HepG2 (cell line): ENCODE data around the gene EREG. TPM values are rescaled to one million over a fixed set of nuclear protein-coding genes. Genes with fewer than 3 reads are reported as not detected.

Source experiments
- ATAC-seq: fragments of 200-7000 bp; cut with Tn5 transposase; 3 replicates; pipeline ENCODE4 v1.9.1; 2020; ENCODE audit warnings: mild to moderate bottlenecking, moderate library complexity
- BruUV-seq: library from RNA; stranded (reverse); fragments of 400-500 nt; replicated peaks from 2 replicates; lab custom pipeline; 2021; lab: Mats Ljungman, UMichigan
- CTCF ChIA-PET: fragments of 300-600 bp; formaldehyde crosslinking; extraction: SDS; loops from one replicate; lab custom pipeline; 2021; ENCODE audit warnings: low total read pairs, inconsistent platforms, low intra/inter-chr PET ratio; lab: Yijun Ruan, JAX
- POLR2A ChIA-PET: fragments of 350-600 bp; sonication (Branson Sonifier 250); formaldehyde crosslinking; loops from one replicate; lab custom pipeline; 2020; ENCODE audit warnings: antibody characterized with exemption, inconsistent platforms; lab: Yijun Ruan, JAX
- DNase-seq: peaks from one replicate; pipeline ENCODE4 v3.0.0-alpha.2; 2015; ENCODE audit warnings: low spot score
- FAIRE-seq: peaks from 3 replicates; lab custom pipeline; 2011; peaks lifted over from hg19 to GRCh38; lab: Jason Lieb, UNC
- H2AFZ ChIP-seq: one replicate; pipeline ENCODE4 v1.6.1; 2011; ENCODE audit warnings: low read length, inconsistent platforms
- H3K27ac ChIP-seq: fragments of 300-600 bp; 3 replicates; pipeline ENCODE4 v1.8.0; 2011; ENCODE audit warnings: mixed run types, mild to moderate bottlenecking, mixed read lengths, low read length, inconsistent platforms; ENCODE audit not compliant: insufficient read depth; ENCODE audit errors: extremely low read length
- H3K27me3 ChIP-seq, 2 experiments: fragments of 200-600 bp in 1 of 2; 2 replicates in 1 of 2; 3 replicates in 1 of 2; pipeline versions ENCODE4 v1.6.0 to v1.8.0; 2011; ENCODE audit warnings: low read length in 2 of 2, mild to moderate bottlenecking in 2 of 2, moderate library complexity in 2 of 2, inconsistent platforms in 1 of 2; ENCODE audit not compliant: insufficient read depth in 2 of 2, control insufficient read depth in 1 of 2
- H3K36me3 ChIP-seq, 2 experiments: fragments of 200-600 bp in 1 of 2; replicated peaks in 1 of 2; 2 replicates in 1 of 2; 3 replicates in 1 of 2; pipeline versions ENCODE4 v1.5.1 to v1.8.0; 2011; ENCODE audit warnings: low read length in 2 of 2, inconsistent platforms in 1 of 2; ENCODE audit not compliant: insufficient read depth in 2 of 2, control insufficient read depth in 1 of 2
- H3K4me1 ChIP-seq: 2 replicates; pipeline ENCODE4 v1.5.1; 2012; ENCODE audit warnings: low read length, inconsistent platforms; ENCODE audit not compliant: insufficient read depth
- H3K4me2 ChIP-seq: 2 replicates; pipeline ENCODE4 v1.6.0; 2011; ENCODE audit warnings: low read depth, low read length, inconsistent platforms
- H3K4me3 ChIP-seq, 3 experiments: fragments of 200-600 bp in 1 of 3; sonication (generic), shearing (Covaris generic) in 1 of 3; replicated peaks in 1 of 3; 2 replicates each; pipeline ENCODE4 v1.5.1; 2011 to 2016; ENCODE audit warnings: low read length in 3 of 3, inconsistent platforms in 2 of 3, low read depth in 2 of 3, mild to moderate bottlenecking in 2 of 3, control low read depth in 1 of 3, mixed read lengths in 1 of 3; ENCODE audit not compliant: insufficient read depth in 1 of 3
- H3K79me2 ChIP-seq: one replicate; pipeline ENCODE4 v1.6.1; 2011; ENCODE audit warnings: low read length, inconsistent platforms; ENCODE audit not compliant: insufficient read depth
- H3K9ac ChIP-seq: 2 replicates; pipeline ENCODE4 v1.6.0; 2011; ENCODE audit warnings: mild to moderate bottlenecking, low read depth, low read length, inconsistent platforms; ENCODE audit not compliant: insufficient read depth
- H3K9me3 ChIP-seq: 2 replicates; pipeline ENCODE4 v1.5.1; 2012; ENCODE audit warnings: mild to moderate bottlenecking, low read length
- H4K20me1 ChIP-seq: 2 replicates; pipeline ENCODE4 v1.6.0; 2011; ENCODE audit warnings: inconsistent platforms, mild to moderate bottlenecking, low read length, moderate library complexity; ENCODE audit not compliant: insufficient read depth
- CREM ChIP-seq, 2 experiments: sonication (generic) in 1 of 2; formaldehyde crosslinking in 1 of 2; IDR thresholded peaks; 2 replicates each; pipeline versions ENCODE4 v1.4.0 to v1.6.1; 2016 to 2020; ENCODE audit warnings: antibody characterized with exemption in 1 of 2, mild to moderate bottlenecking in 1 of 2, missing genetic modification reagents in 1 of 2
- HNF4G ChIP-seq, 2 experiments: sonication (generic) in 1 of 2; formaldehyde crosslinking in 1 of 2; IDR thresholded peaks; 2 replicates each; pipeline versions ENCODE4 v1.4.0 to v1.6.1; 2011 to 2020; ENCODE audit warnings: borderline replicate concordance in 2 of 2, low read depth in 2 of 2, mild to moderate bottlenecking in 2 of 2, low read length in 1 of 2, missing genetic modification reagents in 1 of 2, moderate library complexity in 1 of 2
- MLXIP ChIP-seq: sonication (generic); formaldehyde crosslinking; IDR thresholded peaks from 2 replicates; pipeline ENCODE4 v1.9.0; 2021; ENCODE audit warnings: missing genetic modification reagents, borderline replicate concordance
- NR2C2 ChIP-seq: sonication (generic); formaldehyde crosslinking; IDR thresholded peaks from 2 replicates; pipeline ENCODE4 v1.4.0; 2020; ENCODE audit warnings: missing genetic modification reagents, mild to moderate bottlenecking, moderate library complexity, borderline replicate concordance
- ONECUT2 ChIP-seq: sonication (generic); formaldehyde crosslinking; IDR thresholded peaks from 2 replicates; pipeline ENCODE4 v1.4.0; 2020; ENCODE audit warnings: missing genetic modification reagents
- PLSCR1 ChIP-seq: sonication (generic); formaldehyde crosslinking; IDR thresholded peaks from 2 replicates; pipeline ENCODE4 v1.5.0; 2020; ENCODE audit warnings: missing genetic modification reagents, mild to moderate bottlenecking, borderline replicate concordance
- SALL1 ChIP-seq: sonication (generic); formaldehyde crosslinking; IDR thresholded peaks from 2 replicates; pipeline ENCODE4 v1.8.0; 2022; ENCODE audit warnings: mild to moderate bottlenecking, missing genetic modification reagents
- SIN3B ChIP-seq: fragments of 150-350 bp; IDR thresholded peaks from 2 replicates; pipeline ENCODE4 v1.6.1; 2014; ENCODE audit warnings: low read length
- TCF12 ChIP-seq, 2 experiments: fragments of 450-650 bp in 1 of 2; sonication (generic) in 1 of 2; formaldehyde crosslinking in 1 of 2; IDR thresholded peaks; 2 replicates each; pipeline versions ENCODE4 v1.6.1 to v1.8.0; 2017 to 2022; ENCODE audit warnings: antibody characterized with exemption in 1 of 2, mild to moderate bottlenecking in 1 of 2, missing genetic modification reagents in 1 of 2, moderate library complexity in 1 of 2
- THAP7 ChIP-seq: sonication (generic); formaldehyde crosslinking; IDR thresholded peaks from 2 replicates; pipeline ENCODE4 v1.8.1; 2023; ENCODE audit warnings: mild to moderate bottlenecking, missing genetic modification reagents
- TMF1 ChIP-seq: sonication (generic); formaldehyde crosslinking; IDR thresholded peaks from 2 replicates; pipeline ENCODE4 v1.8.1; 2022; ENCODE audit warnings: low read depth, missing genetic modification reagents
- ZNF276 ChIP-seq: sonication (generic); formaldehyde crosslinking; IDR thresholded peaks from 2 replicates; pipeline ENCODE4 v1.4.0; 2020; ENCODE audit warnings: mild to moderate bottlenecking, low read depth, missing genetic modification reagents
- ZNF326 ChIP-seq: sonication (generic); formaldehyde crosslinking; IDR thresholded peaks from 2 replicates; pipeline ENCODE4 v1.4.0; 2020; ENCODE audit warnings: missing genetic modification reagents, borderline replicate concordance
- ZNF451 ChIP-seq: sonication (generic); formaldehyde crosslinking; IDR thresholded peaks from 2 replicates; pipeline ENCODE4 v1.5.0; 2020; ENCODE audit warnings: mild to moderate bottlenecking, missing genetic modification reagents
- ZNF546 ChIP-seq: sonication (generic); formaldehyde crosslinking; conservative IDR thresholded peaks from 2 replicates; pipeline ENCODE4 v1.8.1; 2023; ENCODE audit warnings: mild to moderate bottlenecking, missing genetic modification reagents
- ZNF564 ChIP-seq: sonication (generic); formaldehyde crosslinking; IDR thresholded peaks from 2 replicates; pipeline ENCODE4 v1.8.1; 2023; ENCODE audit warnings: mild to moderate bottlenecking, missing genetic modification reagents
- ZNF747 ChIP-seq: sonication (generic); formaldehyde crosslinking; IDR thresholded peaks from 2 replicates; pipeline ENCODE4 v1.8.1; 2023; ENCODE audit warnings: missing genetic modification reagents, mild to moderate bottlenecking, borderline replicate concordance
- WGBS: methylation state at CpG from one replicate; pipeline ENCODE4 v1.1.6; 2017; ENCODE audit warnings: low lambda C conversion rate; 5-methylcytosine and 5-hydroxymethylcytosine counted together
- in situ Hi-C: cut with HindIII; loops from 2 replicates; pipeline ENCODE4 v1.10.0; 2017; ENCODE audit warnings: low pct_unique_long_range_greater_than_20kb; ENCODE audit not compliant: extremely low pct_ligation_motif_present
- intact Hi-C: fragments of 100-400 bp; cut with micrococcal nuclease; formaldehyde crosslinking; loops from one replicate; pipeline ENCODE4 v1.10.0; 2022; ENCODE audit not compliant: unreplicated experiment
- polyA plus RNA-seq, 8 experiments: library from polyadenylated mRNA; depleted of rRNA in 3 of 8; stranded (reverse) in 7 of 8; unstranded in 1 of 8; fragments of >200 nt; fragmentation: Illumina TruSeq in 4 of 8; extraction: Trizol in 4 of 8; gene quantifications; 2 replicates each; pipeline versions ENCODE4 v1.2.1 to v1.2.3, GENCODE V29; 2011 to 2016; ENCODE audit warnings: low read depth in 4 of 8, missing spikeins in 1 of 8, mixed read lengths in 1 of 8; ENCODE audit not compliant: insufficient read depth in 1 of 8
- total RNA-seq, 5 experiments: library from RNA; depleted of rRNA; stranded (reverse); fragments of >200 nt; fragmentation: Illumina TruSeq; extraction: Trizol; gene quantifications; 2 replicates each; pipeline ENCODE4 v1.2.3, GENCODE V29; 2016; ENCODE audit warnings: low read depth in 1 of 5

EREG gene
- total and polyA plus RNA-seq, 2 of the 13 experiments (the other 11 are each of a cell fraction or from before 2014, with no cell fraction given) = 0.11 to 0.13 TPM

- no peak for TF ChIP-seq MLXIP (CRISPR knock-in tag)
These were observed 39.1 kb upstream of the EREG start (continued) for GRCh38 chr4:74325886-74326285.

GRCh38 chr4:74327762-74328161, 37.2 kb upstream of the EREG start:
- Histone ChIP-seq H3K36me3 (no peaks in the 10 kb centered on the region), H3K4me1 (no peaks in the 10 kb centered on the region), H4K20me1 (no peaks in the 10 kb centered on the region), H3K9me3 (no peaks in the 10 kb centered on the region), H3K27me3 (no peaks in the 10 kb centered on the region; a peak in 1 of 5 replicates), H3K27ac (no peak overlapping the region), H2AFZ (no peak overlapping the region), H3K4me3 (no peak overlapping the region), H3K9ac (no peak overlapping the region), H3K4me2 (no peak overlapping the region), H3K79me2 (no peaks in the 10 kb centered on the region)
- ChIA-PET CTCF (no interaction called here), POLR2A (no interaction called here)
- TF ChIP-seq TMF1 (CRISPR knock-in tag) (no peak), ZNF451 (CRISPR knock-in tag) (no peak), NR2C2 (CRISPR knock-in tag) (no peak), PLSCR1 (CRISPR knock-in tag) (no peak), CREM (IDR thresholded peaks at IDR 0.05) (no peak), CREM (CRISPR knock-in tag; IDR thresholded peaks at IDR 0.05) (no peak), SIN3B (no peak), ZNF276 (CRISPR knock-in tag) (no peak), ZNF326 (CRISPR knock-in tag) (no peak), ZNF747 (no peak), ONECUT2 (CRISPR knock-in tag) (no peak), ZNF546 (CRISPR knock-in tag) (no peak), HNF4G (IDR thresholded peaks at IDR 0.05; ENCODE audit: borderline replicate concordance, low read depth, low read length) (no peak), HNF4G (CRISPR knock-in tag; IDR thresholded peaks at IDR 0.05; ENCODE audit: borderline replicate concordance, low read depth) (no peak), ZNF564 (CRISPR knock-in tag) (no peak), SALL1 (CRISPR knock-in tag) (no peak), THAP7 (CRISPR knock-in tag) (no peak), TCF12 (IDR thresholded peaks at IDR 0.05) (no peak), TCF12 (CRISPR knock-in tag; IDR thresholded peaks at IDR 0.05) (no peak)
- in situ Hi-C loops = no loop called here
- DNase-seq (no peak), FAIRE-seq (no peak), ATAC-seq (no peak)
- intact Hi-C loops = no loop called here
- 12% methylated on average over 3 of the region's 3 CpGs for WGBS
- no TSS peak for BruUV-seq
